ENCODE results near the gene C3orf20. TPM values are rescaled to one million over a fixed set of nuclear protein-coding genes. Genes with fewer than 3 reads are reported as not detected.

C3orf20 gene
- total RNA-seq, 1 experiment from 2014 or later, result not detected

GRCh38 chr3:14760185-14760584 is 85.2 kb downstream of the C3orf20 start:
- BruUV-seq (replicated peaks), result no TSS peak
- H3K9me3 Mint-ChIP-seq (ENCODE audit: unreplicated experiment), result no peaks in the 10 kb centered on the region
- peaks cover 10% of the 10 kb centered on the region for H3K27me3 Mint-ChIP-seq (ENCODE audit: insufficient read depth, unreplicated experiment)
- H3K4me3 Mint-ChIP-seq (ENCODE audit: unreplicated experiment), result no peak overlapping the region
- no peaks in the 10 kb centered on the region for H3K36me3 Mint-ChIP-seq (ENCODE audit: insufficient read depth, unreplicated experiment)
- no peak overlapping the region for H3K27ac Mint-ChIP-seq (ENCODE audit: low read depth, unreplicated experiment)
- ChIA-PET CTCF (no interaction called here), POLR2A (no interaction called here)
- TF ChIP-seq CTCF (IDR thresholded peaks at IDR 0.05; ENCODE audit: unreplicated experiment), result no peak
- intact Hi-C loops (cut with micrococcal nuclease), result no loop called here
- DNase-seq (ENCODE audit: unreplicated experiment), result no peak
- no peaks in the 10 kb centered on the region for H3K4me1 Mint-ChIP-seq (ENCODE audit: insufficient read depth, unreplicated experiment)

GRCh38 chr3:14761121-14761672 is 86.3 kb downstream of the C3orf20 start:
- H3K4me1 Mint-ChIP-seq (ENCODE audit: insufficient read depth, unreplicated experiment), result no peaks in the 10 kb centered on the region
- CTCF ChIA-PET, result interaction anchor here (0.6 to 1.7 kb wide), 2 partner anchors 93 to 558 kb away, joined by 4 read pairs; no protein-coding TSS in a partner anchor
- BruUV-seq (replicated peaks), result no TSS peak

GRCh38 chr3:14761866-14762265 is 86.9 kb downstream of the C3orf20 start:
- ChIA-PET POLR2A (no interaction called here), CTCF (interaction anchor here (0.7 to 1.7 kb wide), 2 partner anchors 68 to 558 kb away, joined by 3 to 4 read pairs; no protein-coding TSS in a partner anchor)
- Mint-ChIP-seq H3K9me3 (ENCODE audit: unreplicated experiment) (no peaks in the 10 kb centered on the region), H3K4me3 (ENCODE audit: unreplicated experiment) (no peak overlapping the region), H3K27me3 (ENCODE audit: insufficient read depth, unreplicated experiment) (peaks cover 14% of the 10 kb centered on the region), H3K4me1 (ENCODE audit: insufficient read depth, unreplicated experiment) (no peaks in the 10 kb centered on the region), H3K27ac (ENCODE audit: low read depth, unreplicated experiment) (no peak overlapping the region), H3K36me3 (ENCODE audit: insufficient read depth, unreplicated experiment) (no peaks in the 10 kb centered on the region)
- intact Hi-C loops (cut with micrococcal nuclease), result no loop called here
- no peak for TF ChIP-seq CTCF (IDR thresholded peaks at IDR 0.05; ENCODE audit: unreplicated experiment)
- no peak for DNase-seq (ENCODE audit: unreplicated experiment)
- BruUV-seq (replicated peaks), result no TSS peak

More at GRCh38 chr3:14761121-14761672, 86.3 kb downstream of the C3orf20 start:
- H3K9me3 Mint-ChIP-seq (ENCODE audit: unreplicated experiment), result no peaks in the 10 kb centered on the region
- H3K27ac Mint-ChIP-seq (ENCODE audit: low read depth, unreplicated experiment), result no peak overlapping the region
- no peak for DNase-seq (ENCODE audit: unreplicated experiment)
- no peak for TF ChIP-seq CTCF (IDR thresholded peaks at IDR 0.05; ENCODE audit: unreplicated experiment)
- intact Hi-C loops (cut with micrococcal nuclease), result no loop called here
- H3K27me3 Mint-ChIP-seq (ENCODE audit: insufficient read depth, unreplicated experiment), result peaks cover 14% of the 10 kb centered on the region
- POLR2A ChIA-PET, result no interaction called here
- H3K4me3 Mint-ChIP-seq (ENCODE audit: unreplicated experiment), result no peak overlapping the region
- H3K36me3 Mint-ChIP-seq (ENCODE audit: insufficient read depth, unreplicated experiment), result no peaks in the 10 kb centered on the region

GRCh38 chr3:14762701-14763100 is 87.8 kb downstream of the C3orf20 start:
- ChIA-PET POLR2A (no interaction called here), CTCF (interaction anchor here (0.7 kb wide), 1 partner anchor 67 kb away, joined by 3 read pairs; no protein-coding TSS in a partner anchor)
- intact Hi-C loops (cut with micrococcal nuclease), result no loop called here
- no TSS peak for BruUV-seq (replicated peaks)
- H3K4me1 Mint-ChIP-seq (ENCODE audit: insufficient read depth, unreplicated experiment), result no peaks in the 10 kb centered on the region
- TF ChIP-seq CTCF (IDR thresholded peaks at IDR 0.05; ENCODE audit: unreplicated experiment), result no peak
- H3K27ac Mint-ChIP-seq (ENCODE audit: low read depth, unreplicated experiment), result no peak overlapping the region
- no peaks in the 10 kb centered on the region for H3K9me3 Mint-ChIP-seq (ENCODE audit: unreplicated experiment)
- H3K27me3 Mint-ChIP-seq (ENCODE audit: insufficient read depth, unreplicated experiment), result peaks cover 18% of the 10 kb centered on the region
- no peaks in the 10 kb centered on the region for H3K36me3 Mint-ChIP-seq (ENCODE audit: insufficient read depth, unreplicated experiment)
- no peak overlapping the region for H3K4me3 Mint-ChIP-seq (ENCODE audit: unreplicated experiment)
- no peak for DNase-seq (ENCODE audit: unreplicated experiment)

Data from MCF 10A (cell line).